HepG2 (cell line): ENCODE measurements around the gene GCN1. TPM values are rescaled to one million over a fixed set of nuclear protein-coding genes. Genes with fewer than 3 reads are reported as not detected.

Experiments
- EED ChIP-seq: sonication (generic); formaldehyde crosslinking; IDR thresholded peaks from 2 replicates; pipeline ENCODE4 v1.5.0; 2020; ENCODE audit warnings: mild to moderate bottlenecking, missing genetic modification reagents
- ERF ChIP-seq: IDR thresholded peaks from 2 replicates; pipeline ENCODE4 v1.6.1; 2018; ENCODE audit warnings: missing biosample characterization, missing genetic modification reagents
- KLF9 ChIP-seq: IDR thresholded peaks from 2 replicates; pipeline ENCODE4 v1.6.1; 2016; ENCODE audit warnings: low read depth
- MXD3 ChIP-seq: IDR thresholded peaks from 2 replicates; pipeline ENCODE4 v1.6.1; 2016; ENCODE audit warnings: mild to moderate bottlenecking, missing biosample characterization, missing genetic modification reagents
- NR2F1 ChIP-seq, 2 experiments: fragments of 450-650 bp in 1 of 2; formaldehyde crosslinking in 1 of 2; IDR thresholded peaks; 2 replicates each; pipeline versions ENCODE4 v1.5.0 to v1.6.1; 2016 to 2020; ENCODE audit warnings: mild to moderate bottlenecking in 1 of 2, missing compliant biosample characterization in 1 of 2, missing genetic modification reagents in 1 of 2, moderate library complexity in 1 of 2
- SOX13 ChIP-seq, 3 experiments: fragments of 450-650 bp in 1 of 3; sonication (generic) in 1 of 3; formaldehyde crosslinking in 1 of 3; IDR thresholded peaks in 2 of 3; conservative IDR thresholded peaks in 1 of 3; 2 replicates each; pipeline versions ENCODE4 v1.5.0 to v1.6.1; 2016 to 2020; ENCODE audit warnings: antibody characterized with exemption in 1 of 3, mild to moderate bottlenecking in 1 of 3, missing compliant biosample characterization in 1 of 3, missing genetic modification reagents in 1 of 3, moderate library complexity in 1 of 3
- TBX2 ChIP-seq: sonication (generic); formaldehyde crosslinking; IDR thresholded peaks from 2 replicates; pipeline ENCODE4 v1.5.0; 2020; ENCODE audit warnings: missing genetic modification reagents, mild to moderate bottlenecking, borderline replicate concordance
- THAP9 ChIP-seq: sonication (generic); formaldehyde crosslinking; IDR thresholded peaks from 2 replicates; pipeline ENCODE4; 2020; ENCODE audit warnings: missing genetic modification reagents, mild to moderate bottlenecking, borderline replicate concordance
- ZNF253 ChIP-seq: sonication (generic); formaldehyde crosslinking; IDR thresholded peaks from 2 replicates; pipeline ENCODE4 v1.8.0; 2022; ENCODE audit warnings: mild to moderate bottlenecking, missing genetic modification reagents, borderline replicate concordance
- ZNF280D ChIP-seq: sonication (generic); formaldehyde crosslinking; IDR thresholded peaks from 2 replicates; pipeline ENCODE4 v1.5.1; 2020; ENCODE audit warnings: mild to moderate bottlenecking, missing genetic modification reagents
- ZNF354B ChIP-seq: sonication (generic); formaldehyde crosslinking; IDR thresholded peaks from 2 replicates; pipeline ENCODE4 v1.8.0; 2022; ENCODE audit warnings: mild to moderate bottlenecking, missing genetic modification reagents
- ZNF614 ChIP-seq: IDR thresholded peaks from 2 replicates; pipeline ENCODE4 v1.6.1; 2018; ENCODE audit warnings: missing biosample characterization, missing genetic modification reagents, inconsistent platforms, borderline replicate concordance
- ZNF740 ChIP-seq: sonication (generic); formaldehyde crosslinking; IDR thresholded peaks from 2 replicates; pipeline ENCODE4 v1.4.0; 2020; ENCODE audit warnings: missing genetic modification reagents
- ZNF790 ChIP-seq: sonication (generic); formaldehyde crosslinking; IDR thresholded peaks from 2 replicates; pipeline ENCODE4 v1.8.0; 2022; ENCODE audit warnings: missing genetic modification reagents, mild to moderate bottlenecking, borderline replicate concordance
- ZSCAN30 ChIP-seq: sonication (generic); formaldehyde crosslinking; IDR thresholded peaks from 2 replicates; pipeline ENCODE4 v1.5.0; 2020; ENCODE audit warnings: mild to moderate bottlenecking, missing genetic modification reagents
- polyA plus RNA-seq, 8 experiments: library from polyadenylated mRNA; depleted of rRNA in 3 of 8; stranded (reverse) in 7 of 8; unstranded in 1 of 8; fragments of >200 nt; fragmentation: Illumina TruSeq in 4 of 8; extraction: Trizol in 4 of 8; gene quantifications; 2 replicates each; pipeline versions ENCODE4 v1.2.1 to v1.2.3, GENCODE V29; 2011 to 2016; ENCODE audit warnings: low read depth in 4 of 8, missing spikeins in 1 of 8, mixed read lengths in 1 of 8; ENCODE audit not compliant: insufficient read depth in 1 of 8
- total RNA-seq, 5 experiments: library from RNA; depleted of rRNA; stranded (reverse); fragments of >200 nt; fragmentation: Illumina TruSeq; extraction: Trizol; gene quantifications; 2 replicates each; pipeline ENCODE4 v1.2.3, GENCODE V29; 2016; ENCODE audit warnings: low read depth in 1 of 5
- TF ChIP-seq, protein P1 (sequence below): sonication (generic); formaldehyde crosslinking; IDR thresholded peaks from 2 replicates; pipeline ENCODE4 v1.4.0; 2020; ENCODE audit warnings: missing genetic modification reagents

The GCN1 gene
- total and polyA plus RNA-seq, 2 of the 13 experiments (the other 11 are each of a cell fraction or from before 2014, with no cell fraction given): 58.2 to 83.0 TPM

- TF ChIP-seq ERF (CRISPR knock-in tag) (no peak), NR2F1 (CRISPR knock-in tag; IDR thresholded peaks at IDR 0.05) (no peak), ZNF790 (CRISPR knock-in tag) (peak; percentile 31; the same call in 1 of the 2 replicates), ZNF253 (CRISPR knock-in tag) (0 out of 2 replicates have a peak, but pooled peaks have one; percentile 14), THAP9 (CRISPR knock-in tag) (no peak), EED (CRISPR knock-in tag) (no peak), ZNF740 (CRISPR knock-in tag) (no peak), TBX2 (CRISPR knock-in tag) (peak; percentile 1; the same call in 1 of the 2 replicates), KLF9 (CRISPR knock-in tag) (no peak), ZNF280D (CRISPR knock-in tag) (no peak), SOX13 (IDR thresholded peaks at IDR 0.05) (no peak), SOX13 (CRISPR knock-in tag; conservative IDR thresholded peaks at IDR 0.05 in 1 of 2, IDR thresholded peaks at IDR 0.05 in 1 of 2) (no peak), ZSCAN30 (CRISPR knock-in tag) (no peak), MXD3 (CRISPR knock-in tag) (no peak), ZNF354B (CRISPR knock-in tag) (0 out of 2 replicates have a peak, but pooled peaks have one; percentile 17), ZNF614 (no peak)
- TF ChIP-seq, protein P1, sequence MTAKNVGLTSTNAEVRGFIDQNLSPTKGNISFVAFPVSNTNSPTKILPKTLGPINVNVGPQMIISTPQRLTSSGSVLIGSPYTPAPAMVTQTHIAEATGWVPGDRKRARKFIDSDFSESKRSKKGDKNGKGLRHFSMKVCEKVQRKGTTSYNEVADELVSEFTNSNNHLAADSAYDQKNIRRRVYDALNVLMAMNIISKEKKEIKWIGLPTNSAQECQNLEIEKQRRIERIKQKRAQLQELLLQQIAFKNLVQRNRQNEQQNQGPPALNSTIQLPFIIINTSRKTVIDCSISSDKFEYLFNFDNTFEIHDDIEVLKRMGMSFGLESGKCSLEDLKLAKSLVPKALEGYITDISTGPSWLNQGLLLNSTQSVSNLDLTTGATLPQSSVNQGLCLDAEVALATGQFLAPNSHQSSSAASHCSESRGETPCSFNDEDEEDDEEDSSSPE (CRISPR knock-in tag): no peak
Measured at GRCh38 chr12:120200364-120200800, 5.9 kb upstream of the GCN1 start (continued).
